ENCODE results near the gene SV2C.
A peak's percentile ranks its signal among the peaks of the same experiment; 100 is the strongest.
"Not testable (repeated sequence)": the region's sequence is repeated elsewhere in the genome, so short reads cannot be mapped to it uniquely, and the experiment has no call there.

The SV2C gene

GRCh38 chr5:76269259-76269931, 186.2 kb downstream of the SV2C start:
- DNase-seq = peak; percentile 30 to 37

- peak; percentile 24 to 33 for DNase-seq
Observed at GRCh38 chr5:76269932-76270610, 186.9 kb downstream of the SV2C start.

GRCh38 chr5:76271836-76272235, 188.7 kb downstream of the SV2C start:
- no peak for DNase-seq

DNA sequence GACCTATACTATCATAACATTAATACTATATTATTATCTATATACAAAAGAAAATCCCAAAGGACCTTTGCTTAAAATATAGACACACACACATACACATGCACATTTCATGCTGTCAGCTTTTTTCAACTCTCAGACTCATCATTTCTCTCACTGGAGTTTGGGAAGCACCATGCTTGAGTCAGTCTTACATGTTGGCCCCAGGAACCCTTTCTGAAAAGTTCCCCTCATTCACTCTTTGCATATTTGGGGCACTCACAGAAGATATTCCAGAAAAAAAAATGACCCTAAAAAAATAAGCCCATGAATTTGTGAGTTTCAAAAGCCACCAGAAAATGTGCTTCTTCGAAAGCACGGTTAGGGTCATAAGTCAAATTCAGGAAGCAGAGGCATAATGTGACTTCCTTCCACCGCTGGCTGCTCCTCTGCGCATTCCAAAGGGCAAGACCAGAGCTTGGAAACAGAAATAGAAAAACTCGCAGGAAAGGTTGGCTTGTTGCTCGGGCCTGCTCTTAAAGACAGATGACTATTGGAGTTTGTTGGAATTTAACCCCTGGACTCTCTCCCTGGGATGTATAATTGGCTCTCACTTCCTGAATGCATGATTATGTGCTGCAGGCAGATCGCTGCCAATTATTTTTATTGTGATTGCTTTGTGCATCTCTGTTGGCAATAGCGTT, 190.2 kb downstream of the SV2C start:
- no peak for DNase-seq

DNA sequence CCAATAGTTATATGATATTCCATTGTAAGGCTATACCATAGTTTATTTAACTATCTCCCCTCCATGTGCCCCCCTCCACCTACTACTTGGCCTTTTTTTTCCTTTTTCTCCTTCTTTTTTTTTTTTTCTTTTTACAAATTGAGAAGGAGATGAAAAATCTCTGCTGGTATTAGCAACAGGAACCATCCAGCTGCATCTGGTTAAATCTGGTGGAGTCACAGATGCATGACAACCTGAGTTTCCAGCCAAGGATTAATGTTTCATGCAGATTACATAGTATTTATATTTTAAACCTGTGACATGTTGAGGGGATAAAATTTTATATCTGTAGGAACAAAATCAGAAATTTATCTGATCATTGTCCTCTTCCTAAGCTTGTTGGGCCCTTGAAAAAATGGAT, 191.4 kb downstream of the SV2C start:
- no peak for DNase-seq

DNA sequence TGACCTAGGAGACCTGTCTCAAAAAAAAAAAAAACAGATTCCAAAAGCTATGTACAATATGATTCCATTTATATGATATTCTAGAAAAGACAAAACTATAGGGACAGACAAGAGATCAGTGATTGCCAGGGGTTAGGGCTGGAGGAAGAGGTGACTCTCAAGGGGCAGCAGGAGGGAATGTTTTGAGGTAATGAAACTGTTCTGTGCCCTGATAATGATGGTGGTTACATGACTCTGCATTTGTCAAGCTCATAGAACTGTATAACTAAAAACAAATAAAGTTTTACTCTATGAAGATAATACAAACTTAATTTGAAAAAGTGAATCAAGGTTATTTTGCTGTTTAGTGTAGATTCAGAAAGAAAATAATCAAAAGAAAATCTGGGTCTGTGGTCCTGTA, 194.6 kb downstream of the SV2C start:
- DNase-seq = no peak

DNA sequence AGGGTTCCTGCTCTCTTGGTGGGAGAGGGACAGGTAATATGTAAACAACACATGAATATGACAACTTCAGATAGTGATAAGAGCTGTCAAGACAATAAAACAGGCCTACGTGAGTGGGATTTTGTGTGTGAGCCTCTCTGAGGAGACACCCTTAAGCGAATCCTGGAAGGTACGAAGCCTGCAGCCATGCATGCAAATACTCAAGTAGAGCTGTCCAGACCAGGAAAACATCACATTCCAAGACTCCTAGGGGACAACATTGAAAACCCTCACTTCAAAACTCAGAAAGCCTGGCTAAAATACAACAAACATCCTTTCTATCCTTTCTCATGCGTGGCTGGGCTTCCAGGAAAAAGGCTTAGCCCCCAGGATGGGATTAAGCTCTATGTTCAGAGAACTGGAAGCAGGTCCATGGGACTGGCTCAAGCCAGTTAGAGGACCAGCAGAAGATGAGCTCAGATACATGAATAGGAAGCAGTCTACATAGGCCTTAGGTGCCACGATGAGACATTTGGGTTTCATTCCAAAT, 195.1 kb downstream of the SV2C start:
- DNase-seq = no peak

DNA sequence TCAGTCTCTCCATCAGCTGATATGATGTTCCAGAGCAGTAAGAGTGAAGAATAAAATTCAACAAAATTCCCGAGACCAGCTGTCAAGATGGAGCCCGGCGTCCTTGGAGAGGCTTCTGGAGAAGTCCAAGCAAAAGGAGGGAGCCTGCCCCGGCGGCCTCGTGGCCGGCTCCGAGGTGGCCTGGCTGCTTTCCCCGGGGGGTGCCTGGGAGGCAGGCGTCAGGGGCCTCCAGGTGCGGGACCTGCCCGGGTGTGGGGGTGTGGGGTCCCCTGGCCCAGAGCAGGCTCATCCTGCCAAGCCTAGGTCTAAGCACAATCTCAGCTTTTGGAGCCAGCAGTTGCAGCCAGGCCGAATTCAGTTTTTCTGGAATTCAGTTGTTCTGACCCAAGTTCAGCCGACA, 197.3 kb downstream of the SV2C start:
- DNase-seq = no peak

DNA sequence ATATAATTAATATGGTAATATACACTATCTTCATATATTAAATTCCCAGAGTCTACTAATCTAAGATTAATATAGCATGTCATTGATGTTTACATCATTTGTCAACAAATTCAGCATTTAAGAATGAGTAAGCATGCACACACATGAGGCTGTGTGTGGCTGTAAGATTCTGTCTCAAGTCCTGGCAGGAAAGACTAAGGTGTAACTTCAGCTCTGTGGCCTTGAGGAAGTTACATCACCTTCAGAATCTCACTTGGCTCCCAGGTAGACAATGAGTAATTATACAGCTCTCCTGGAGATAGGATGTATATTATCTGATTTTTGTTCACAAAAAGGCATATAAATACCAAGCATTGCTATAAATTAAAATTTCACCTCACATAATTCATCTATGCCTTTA, 200.5 kb downstream of the SV2C start:
- no peak for DNase-seq

GRCh38 chr5:76289692-76290091, 206.5 kb downstream of the SV2C start:
- DNase-seq = no peak

DNA sequence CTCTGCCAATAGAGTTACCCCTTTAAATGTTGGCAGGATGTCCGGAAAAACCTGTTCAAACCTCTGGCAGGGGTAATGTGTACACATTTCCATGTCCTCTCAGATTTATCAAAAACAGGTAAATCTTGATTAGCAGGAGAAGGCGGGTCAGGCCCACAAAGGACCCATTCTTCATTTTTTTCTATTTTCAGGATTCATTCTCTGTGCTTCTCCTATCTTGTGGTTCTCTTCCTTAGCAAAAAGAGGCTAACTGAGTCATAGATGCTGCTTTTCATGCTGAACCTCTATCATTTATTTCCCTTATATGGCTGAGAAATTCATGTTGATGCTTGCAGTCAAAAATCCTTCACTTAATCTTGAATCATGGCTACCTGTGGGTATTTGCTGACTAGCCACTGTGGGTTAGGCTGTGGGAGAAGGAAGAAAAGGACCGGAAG, 207.2 kb downstream of the SV2C start:
- DNase-seq = no peak

DNA sequence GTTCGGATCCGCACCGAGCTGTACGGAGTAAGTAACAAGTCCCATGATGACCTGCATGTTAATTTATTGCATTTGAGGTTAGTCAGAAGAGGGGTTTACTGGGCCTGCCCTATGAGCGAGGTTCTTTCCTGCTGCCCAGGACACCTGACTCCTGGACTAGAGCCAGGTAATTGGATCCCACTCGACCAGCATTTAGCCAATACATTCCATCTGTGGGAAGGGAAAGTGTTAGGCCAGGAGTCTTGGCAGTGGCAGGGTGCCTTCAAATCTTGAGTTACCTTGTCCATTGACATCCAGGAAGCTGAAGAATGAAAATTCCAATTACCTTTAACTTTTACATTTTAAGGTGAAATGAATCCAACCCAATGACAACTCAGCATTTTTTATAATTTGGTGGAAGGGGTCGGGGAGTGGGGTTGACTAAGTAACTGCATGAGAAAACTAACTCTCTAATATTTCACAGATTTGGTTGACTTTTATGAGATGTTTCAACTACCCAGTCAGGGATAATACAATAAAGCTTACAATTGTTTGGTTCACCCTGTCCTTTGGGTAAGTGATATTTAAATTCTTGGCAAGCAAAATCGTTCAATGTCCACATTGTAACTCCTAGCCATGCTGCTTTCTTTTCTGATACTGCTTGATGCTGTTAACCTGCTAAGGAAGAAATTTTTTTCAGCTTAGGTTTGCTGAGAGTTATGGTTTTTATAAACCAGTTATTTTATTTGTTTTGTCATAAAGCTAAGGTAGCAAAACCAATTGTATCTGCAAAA, 208.3 kb downstream of the SV2C start:
- no peak for DNase-seq

DNA sequence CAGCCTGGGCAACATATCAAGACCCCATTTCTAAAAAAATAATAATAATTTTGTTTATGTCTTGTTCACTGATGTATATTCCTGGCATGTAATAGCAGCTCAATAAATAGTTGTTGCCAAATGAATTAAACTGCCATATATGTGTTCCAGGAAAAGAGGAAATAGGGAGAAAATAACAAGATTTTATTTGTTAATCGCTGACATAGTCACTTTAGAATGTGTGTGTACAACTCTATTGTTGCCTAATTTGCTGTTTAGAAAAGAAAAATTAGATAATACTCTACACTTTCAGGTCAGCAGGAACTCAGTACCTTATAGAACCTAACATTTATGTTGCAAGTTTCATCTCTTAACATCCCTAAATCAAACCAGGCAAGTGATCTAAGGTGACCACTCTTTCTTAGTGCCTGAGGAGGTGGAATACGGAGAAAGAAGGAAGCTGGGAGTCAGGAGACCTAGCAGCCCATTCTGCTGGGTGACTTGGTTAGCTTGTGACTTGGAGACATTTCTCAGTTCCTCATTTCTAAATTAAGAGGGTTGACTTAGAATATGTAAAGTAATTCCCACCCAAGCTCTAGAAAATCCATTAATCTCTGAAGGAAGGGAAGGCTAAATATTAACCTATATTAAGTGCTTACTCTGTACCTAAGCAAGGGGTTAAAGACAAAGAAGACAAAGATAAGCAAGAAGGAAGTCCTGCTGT, 209.6 kb downstream of the SV2C start:
- no peak for DNase-seq

DNA sequence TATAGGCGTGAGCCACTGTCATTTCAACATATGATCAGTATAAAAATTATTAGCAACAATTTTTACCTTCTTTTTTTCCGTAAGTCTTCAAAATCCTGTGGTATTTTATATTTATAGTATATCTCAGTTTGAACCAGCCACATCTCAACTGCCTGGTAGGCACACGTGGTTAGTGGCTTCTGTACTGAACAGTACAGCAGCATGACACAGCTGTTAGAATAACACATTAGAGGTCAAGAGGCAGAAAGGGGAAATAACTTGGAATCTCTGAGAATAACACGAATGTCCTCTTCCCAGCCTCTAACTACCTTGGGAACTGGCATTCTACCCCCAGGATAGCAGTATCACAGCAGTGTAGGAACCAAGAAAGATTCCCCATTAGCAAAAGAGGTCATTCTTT, 211.4 kb downstream of the SV2C start:
- no peak for DNase-seq

GRCh38 chr5:76298852-76299251, 215.7 kb downstream of the SV2C start:
- no peak for DNase-seq

DNA sequence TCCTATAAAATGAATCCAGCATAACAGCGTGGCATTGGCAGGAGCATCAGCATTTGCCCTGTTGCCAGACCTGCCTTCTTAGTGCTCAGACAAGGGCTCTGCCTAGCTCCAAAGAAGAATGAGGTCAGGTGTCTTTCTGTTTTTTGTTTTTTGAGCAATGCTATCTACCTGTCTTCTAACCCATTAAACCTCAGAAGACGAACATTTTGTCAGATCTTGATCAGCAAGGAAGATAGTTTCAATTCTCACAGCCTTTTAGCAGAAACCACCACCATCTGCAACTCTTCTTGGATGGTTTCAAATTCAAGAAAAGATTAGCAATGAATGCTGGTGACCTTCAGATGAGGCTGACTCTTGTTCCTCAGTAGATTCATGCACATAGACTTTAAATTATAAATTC, 216.4 kb downstream of the SV2C start:
- no peak for DNase-seq

GRCh38 chr5:76301932-76302331, 218.7 kb downstream of the SV2C start:
- not testable (repeated sequence) for DNase-seq

- not testable (repeated sequence) for DNase-seq
Observed at GRCh38 chr5:76302661-76303060, 219.5 kb downstream of the SV2C start.

- DNase-seq = no peak
Observed at GRCh38 chr5:76303921-76304320, 220.7 kb downstream of the SV2C start.

GRCh38 chr5:76305269-76305668, 222.1 kb downstream of the SV2C start:
- no peak for DNase-seq

DNA sequence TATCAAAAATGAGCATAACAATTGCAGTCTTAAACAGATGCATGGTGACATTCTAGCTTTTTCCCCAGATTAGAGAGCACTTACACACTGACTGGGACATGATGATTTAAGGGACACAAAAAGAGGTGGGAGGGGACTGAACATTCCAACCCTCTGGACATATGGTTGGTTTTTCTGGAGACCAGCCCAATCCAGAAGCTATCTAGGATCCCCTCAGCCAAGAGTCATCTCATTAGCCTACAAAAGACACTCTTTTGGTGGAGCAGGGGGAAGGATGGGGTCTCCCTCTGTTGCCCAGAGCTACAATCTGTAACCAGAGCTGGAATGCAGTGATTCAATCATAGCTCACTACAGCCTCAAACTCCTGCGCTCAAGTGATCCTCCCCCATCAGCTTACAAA, 222.6 kb downstream of the SV2C start:
- no peak for DNase-seq

DNA sequence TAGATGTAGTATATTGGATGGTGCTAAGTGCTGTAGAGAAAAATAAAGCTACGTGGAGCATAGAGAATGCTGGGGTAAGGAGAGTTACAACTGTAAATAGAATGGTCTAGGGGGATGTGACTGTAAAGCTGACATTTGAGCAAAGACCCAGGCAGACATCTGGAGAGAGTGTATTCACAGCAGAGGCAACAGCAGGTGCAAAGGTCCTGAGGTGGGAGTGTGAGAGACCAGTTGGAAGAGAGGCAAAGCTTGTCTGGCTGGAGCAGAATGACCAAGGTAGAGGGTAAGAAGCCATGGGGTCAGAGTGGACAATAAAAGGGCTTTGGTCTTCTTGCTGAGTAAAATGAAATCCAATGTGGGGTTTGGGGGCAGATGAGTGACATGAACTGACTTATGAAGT, 227.0 kb downstream of the SV2C start:
- no peak for DNase-seq

GRCh38 chr5:76312783-76313182, 229.6 kb downstream of the SV2C start:
- no peak for DNase-seq
